Midbrain (tissue), 1 donor: ENCODE measurements around the gene ZNF248.
"Not testable (repeated sequence)": the region's sequence is repeated elsewhere in the genome, so short reads cannot be mapped to it uniquely, and the experiment has no call there.

Experiments used
- DNase-seq: peaks from one replicate; lab custom pipeline; 2025; lab: John Stamatoyannopoulos, UW

Gene ZNF248

DNA sequence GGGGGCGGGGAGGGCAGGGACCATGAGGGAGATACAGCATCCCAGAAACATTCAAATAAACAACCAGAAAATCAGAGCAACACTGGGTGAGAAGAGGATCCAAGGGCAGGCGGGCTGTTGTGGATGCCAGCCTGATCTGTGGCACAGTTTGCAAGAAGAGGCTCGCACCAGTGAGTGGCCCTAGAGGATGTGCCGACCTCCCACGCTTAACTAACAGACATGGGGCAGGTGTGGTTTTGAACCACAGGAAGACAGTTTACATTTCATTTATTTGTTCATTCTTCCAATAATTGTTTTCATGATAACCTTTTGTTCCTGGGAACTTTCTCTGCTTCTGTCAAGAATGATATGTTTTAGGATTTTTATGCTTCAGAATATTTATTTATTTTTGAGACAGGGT, 115.6 kb downstream of the ZNF248 start:
- no peak for DNase-seq

- DNase-seq = no peak
Observed at GRCh38 chr10:37739181-37739580, 118.2 kb downstream of the ZNF248 start.

GRCh38 chr10:37738241-37738640, 119.2 kb downstream of the ZNF248 start:
- not testable (repeated sequence) for DNase-seq

GRCh38 chr10:37737336-37737735, 120.1 kb downstream of the ZNF248 start:
- no peak for DNase-seq

DNA sequence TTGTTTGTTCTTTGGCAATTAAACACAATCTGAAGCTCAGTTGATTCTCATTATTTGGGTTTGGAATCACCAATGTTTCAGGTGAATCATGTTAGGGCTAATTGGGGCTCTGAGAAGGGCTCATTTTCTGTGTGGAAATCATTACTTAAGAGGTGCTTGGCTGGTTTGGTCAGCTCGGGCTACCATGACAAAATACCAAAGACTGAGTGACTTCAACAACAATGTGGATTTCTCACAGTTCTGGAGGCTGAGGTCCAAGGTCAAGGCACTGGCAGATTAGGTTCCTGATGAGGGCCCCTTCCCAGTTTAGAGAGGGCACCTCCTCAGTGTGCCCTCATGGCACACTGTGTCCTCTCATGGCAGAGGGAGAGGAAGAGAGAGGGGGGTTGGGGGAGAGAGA, 121.3 kb downstream of the ZNF248 start:
- DNase-seq = no peak

DNA sequence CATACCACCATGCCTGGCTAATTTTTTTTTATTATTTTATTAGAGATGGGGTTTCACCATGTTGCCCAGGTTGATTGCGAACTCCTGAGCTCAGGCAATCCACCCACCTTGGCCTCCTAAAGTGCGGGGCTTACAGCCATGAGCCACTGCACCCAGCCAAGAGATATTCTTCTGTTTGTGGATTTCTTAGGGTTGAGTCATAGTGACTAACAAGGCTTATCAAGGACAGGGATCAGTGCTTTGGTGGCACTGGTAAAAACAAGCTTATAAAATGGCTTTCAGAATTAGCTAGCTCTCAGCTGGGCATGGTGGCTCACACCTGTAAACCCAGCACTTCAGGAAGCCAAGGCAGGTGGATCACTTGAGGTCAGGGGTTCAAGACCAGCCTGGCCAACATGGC, 122.4 kb downstream of the ZNF248 start:
- DNase-seq = no peak
